ENCODE data around the gene PARD3B. TPM values are rescaled to one million over a fixed set of nuclear protein-coding genes. Genes with fewer than 3 reads are reported as not detected.

PARD3B gene
- total and polyA plus RNA-seq, 2 donors (not counting 1 experiment from before 2014, with no cell fraction given) = 7.4 to 20.6 TPM

GRCh38 chr2:205045706-205046105 lies 500.4 kb downstream of the PARD3B start:
- no peak for DNase-seq (ENCODE audit: low read depth in 2 of 2)

DNA sequence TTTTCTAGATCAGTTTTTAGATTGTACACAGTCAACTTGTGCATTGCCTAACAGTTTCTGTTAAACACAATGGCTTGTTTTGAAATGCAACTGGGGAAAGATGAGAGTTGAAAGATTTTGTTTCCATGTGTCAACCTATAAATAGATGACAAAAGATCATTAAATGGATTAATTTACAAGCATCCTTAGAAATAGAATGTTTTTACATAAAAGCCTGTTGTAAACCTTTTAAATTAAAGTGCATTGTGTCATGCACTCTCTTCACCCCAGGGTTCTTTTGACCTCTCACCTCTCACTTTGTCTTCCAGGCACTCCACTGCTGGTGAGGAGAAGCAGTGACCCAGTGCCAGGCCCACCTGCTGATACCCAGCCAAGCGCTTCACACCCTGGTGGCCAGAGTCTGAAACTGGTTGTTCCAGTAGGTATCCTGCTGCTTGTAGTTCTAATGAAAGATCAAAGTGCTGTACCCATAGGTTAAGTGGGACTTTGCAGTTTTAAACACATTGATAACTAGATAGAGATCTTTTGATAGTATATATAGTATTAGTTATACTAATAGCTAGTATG lies 502.1 kb downstream of the PARD3B start:
- Histone ChIP-seq H2AFZ (ENCODE audit: low read length) (no peak overlapping the region), H4K20me1 (ENCODE audit: control insufficient read depth, extremely low read depth, insufficient read depth, low read length) (no peaks in the 10 kb centered on the region), H3K36me3 (ENCODE audit: control insufficient read depth, insufficient read depth, low read length) (no peaks in the 10 kb centered on the region), H3K27me3 (ENCODE audit: control insufficient read depth, insufficient read depth, low read length) (no peaks in the 10 kb centered on the region), H3K27ac (ENCODE audit: insufficient read depth, low read length) (no peak overlapping the region), H3K4me2 (ENCODE audit: extremely low read depth, insufficient read depth, low read length) (no peak overlapping the region), H3K9me3 (ENCODE audit: control insufficient read depth, insufficient read depth, low read depth, low read length) (no peaks in the 10 kb centered on the region), H3K79me2 (ENCODE audit: control insufficient read depth, insufficient read depth, low read length) (no peaks in the 10 kb centered on the region), H3K9ac (ENCODE audit: insufficient read depth, low read length) (no peak overlapping the region), H3K4me3 (replicated peaks in 1 of 4; ENCODE audit: control extremely low read depth in 1 of 4, insufficient read depth in 1 of 4, low read depth in 3 of 4, low read length in 4 of 4) (no peak overlapping the region), H3K4me1 (ENCODE audit: control insufficient read depth, extremely low read depth, insufficient read depth, low read length) (no peaks in the 10 kb centered on the region)
- TF ChIP-seq EZH2 (IDR thresholded peaks at IDR 0.05; ENCODE audit: low read length, missing control alignments) = no peak
- no peak for DNase-seq (ENCODE audit: low read depth in 2 of 2)

More at GRCh38 chr2:205045706-205046105, 500.4 kb downstream of the PARD3B start:
- Histone ChIP-seq H3K4me1 (ENCODE audit: control insufficient read depth, extremely low read depth, insufficient read depth, low read length) (no peaks in the 10 kb centered on the region), H3K9me3 (ENCODE audit: control insufficient read depth, insufficient read depth, low read depth, low read length) (no peaks in the 10 kb centered on the region), H3K36me3 (ENCODE audit: control insufficient read depth, insufficient read depth, low read length) (no peaks in the 10 kb centered on the region), H3K27me3 (ENCODE audit: control insufficient read depth, insufficient read depth, low read length) (no peaks in the 10 kb centered on the region), H3K79me2 (ENCODE audit: control insufficient read depth, insufficient read depth, low read length) (no peaks in the 10 kb centered on the region), H3K4me2 (ENCODE audit: extremely low read depth, insufficient read depth, low read length) (no peak overlapping the region), H3K9ac (ENCODE audit: insufficient read depth, low read length) (no peak overlapping the region), H4K20me1 (ENCODE audit: control insufficient read depth, extremely low read depth, insufficient read depth, low read length) (no peaks in the 10 kb centered on the region), H2AFZ (ENCODE audit: low read length) (no peak overlapping the region), H3K4me3 (replicated peaks in 1 of 4; ENCODE audit: control extremely low read depth in 1 of 4, insufficient read depth in 1 of 4, low read depth in 3 of 4, low read length in 4 of 4) (no peak overlapping the region), H3K27ac (ENCODE audit: insufficient read depth, low read length) (no peak overlapping the region)
- TF ChIP-seq EZH2 (IDR thresholded peaks at IDR 0.05; ENCODE audit: low read length, missing control alignments) = no peak
- TF ChIP-seq, protein P1, sequence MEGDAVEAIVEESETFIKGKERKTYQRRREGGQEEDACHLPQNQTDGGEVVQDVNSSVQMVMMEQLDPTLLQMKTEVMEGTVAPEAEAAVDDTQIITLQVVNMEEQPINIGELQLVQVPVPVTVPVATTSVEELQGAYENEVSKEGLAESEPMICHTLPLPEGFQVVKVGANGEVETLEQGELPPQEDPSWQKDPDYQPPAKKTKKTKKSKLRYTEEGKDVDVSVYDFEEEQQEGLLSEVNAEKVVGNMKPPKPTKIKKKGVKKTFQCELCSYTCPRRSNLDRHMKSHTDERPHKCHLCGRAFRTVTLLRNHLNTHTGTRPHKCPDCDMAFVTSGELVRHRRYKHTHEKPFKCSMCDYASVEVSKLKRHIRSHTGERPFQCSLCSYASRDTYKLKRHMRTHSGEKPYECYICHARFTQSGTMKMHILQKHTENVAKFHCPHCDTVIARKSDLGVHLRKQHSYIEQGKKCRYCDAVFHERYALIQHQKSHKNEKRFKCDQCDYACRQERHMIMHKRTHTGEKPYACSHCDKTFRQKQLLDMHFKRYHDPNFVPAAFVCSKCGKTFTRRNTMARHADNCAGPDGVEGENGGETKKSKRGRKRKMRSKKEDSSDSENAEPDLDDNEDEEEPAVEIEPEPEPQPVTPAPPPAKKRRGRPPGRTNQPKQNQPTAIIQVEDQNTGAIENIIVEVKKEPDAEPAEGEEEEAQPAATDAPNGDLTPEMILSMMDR (conservative IDR thresholded peaks at IDR 0.05 in 1 of 2, IDR thresholded peaks at IDR 0.05 in 1 of 2; ENCODE audit: low read depth in 1 of 2, low read length in 2 of 2) = no peak

- peak in 1 of 2 donors; percentile 24 for DNase-seq (ENCODE audit: low read depth in 2 of 2)
- no peak for TF ChIP-seq EZH2 (IDR thresholded peaks at IDR 0.05; ENCODE audit: low read length, missing control alignments)
- TF ChIP-seq, protein P1 (conservative IDR thresholded peaks at IDR 0.05 in 1 of 2, IDR thresholded peaks at IDR 0.05 in 1 of 2; ENCODE audit: low read depth in 1 of 2, low read length in 2 of 2) = peak; percentile 10 to 44
- Histone ChIP-seq H3K4me3 (replicated peaks in 1 of 4; ENCODE audit: control extremely low read depth in 1 of 4, insufficient read depth in 1 of 4, low read depth in 3 of 4, low read length in 4 of 4) (no peak overlapping the region), H3K4me1 (ENCODE audit: control insufficient read depth, extremely low read depth, insufficient read depth, low read length) (no peaks in the 10 kb centered on the region), H3K27me3 (ENCODE audit: control insufficient read depth, insufficient read depth, low read length) (no peaks in the 10 kb centered on the region), H3K4me2 (ENCODE audit: extremely low read depth, insufficient read depth, low read length) (no peak overlapping the region), H2AFZ (ENCODE audit: low read length) (no peak overlapping the region), H3K79me2 (ENCODE audit: control insufficient read depth, insufficient read depth, low read length) (no peaks in the 10 kb centered on the region), H3K36me3 (ENCODE audit: control insufficient read depth, insufficient read depth, low read length) (no peaks in the 10 kb centered on the region), H4K20me1 (ENCODE audit: control insufficient read depth, extremely low read depth, insufficient read depth, low read length) (no peaks in the 10 kb centered on the region), H3K9ac (ENCODE audit: insufficient read depth, low read length) (no peak overlapping the region), H3K9me3 (ENCODE audit: control insufficient read depth, insufficient read depth, low read depth, low read length) (no peaks in the 10 kb centered on the region), H3K27ac (ENCODE audit: insufficient read depth, low read length) (no peak overlapping the region)
Measured at GRCh38 chr2:205051417-205051816, 506.1 kb downstream of the PARD3B start.

Measured in fibroblast of lung (primary cell).